Activated T-cell treated with anti-CD3 and anti-CD28 coated beads for 4 hours (primary cell): ENCODE data around the gene NCK2.

Source experiments
- DNase-seq: peaks from one replicate; pipeline ENCODE4 v3.0.0-alpha.2; 2020

The NCK2 gene

DNA sequence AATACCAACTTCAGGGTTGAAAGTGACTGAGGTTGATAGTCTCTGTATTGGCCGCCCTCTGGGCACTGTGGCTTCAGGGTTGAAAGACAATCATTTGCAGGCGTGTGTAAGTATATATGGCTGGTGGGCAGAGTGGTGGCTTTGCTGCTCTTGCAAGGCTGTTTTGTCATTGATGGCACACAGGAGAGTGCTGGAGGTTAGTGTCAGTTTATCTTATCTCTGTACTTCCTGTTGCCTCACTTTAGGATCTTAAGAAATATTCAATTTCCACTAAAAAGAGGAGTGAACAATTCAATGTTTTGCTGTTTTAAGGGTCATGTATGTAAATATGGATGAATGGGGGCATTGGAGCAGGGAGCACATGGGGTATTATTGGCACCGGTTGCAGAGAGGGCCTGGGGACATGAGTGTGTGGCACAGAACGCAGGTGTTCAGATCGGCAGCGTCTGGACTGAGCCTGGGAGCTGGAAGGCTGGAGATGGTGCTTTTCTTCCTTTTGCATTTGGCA is 51.5 kb downstream of the NCK2 start:
- no peak for DNase-seq

DNA sequence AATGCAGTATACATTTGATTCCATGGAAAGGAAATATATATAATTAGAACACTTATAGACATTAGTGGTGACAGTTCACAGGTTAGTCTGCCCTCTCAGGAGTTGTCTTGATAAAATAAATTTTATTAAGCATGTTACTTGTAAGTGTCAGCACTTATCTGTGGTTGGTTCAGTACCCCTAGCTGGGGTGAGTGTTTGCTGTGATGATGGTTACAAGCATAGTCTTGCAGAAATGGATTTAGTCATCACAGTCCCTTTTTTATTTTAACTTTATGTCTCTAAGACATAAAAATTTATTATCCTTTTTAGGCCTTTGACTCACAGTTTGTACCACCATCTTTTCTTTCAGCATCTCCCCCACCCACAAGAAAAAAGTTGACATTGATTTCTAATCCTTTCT is 52.1 kb downstream of the NCK2 start:
- DNase-seq: no peak

DNA sequence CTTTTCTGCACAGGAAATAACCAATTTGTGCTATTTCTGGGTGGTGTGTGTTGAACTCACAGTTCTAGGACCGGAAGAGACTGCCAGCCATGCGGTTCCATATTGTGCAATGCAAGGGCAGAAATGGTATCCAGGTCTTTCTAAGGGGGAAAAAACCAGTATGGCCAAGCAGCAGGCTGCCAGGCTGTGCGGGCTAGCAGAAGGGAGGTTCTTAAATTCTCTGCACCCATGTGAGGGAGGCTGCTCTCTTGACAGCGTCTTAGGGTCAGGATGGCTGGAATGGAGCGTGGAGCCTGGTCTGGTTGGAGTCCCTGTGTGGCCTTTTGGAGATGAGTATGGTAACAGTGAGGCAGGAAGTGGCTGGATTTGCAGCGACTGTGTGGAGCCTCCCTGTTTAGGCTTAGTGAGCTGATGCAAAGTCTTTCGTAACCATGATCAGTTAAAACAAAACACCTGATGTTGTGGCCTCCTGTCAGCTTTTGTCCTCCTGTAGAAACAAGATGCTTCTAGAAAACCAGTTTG is 52.6 kb downstream of the NCK2 start:
- DNase-seq: no peak

DNA sequence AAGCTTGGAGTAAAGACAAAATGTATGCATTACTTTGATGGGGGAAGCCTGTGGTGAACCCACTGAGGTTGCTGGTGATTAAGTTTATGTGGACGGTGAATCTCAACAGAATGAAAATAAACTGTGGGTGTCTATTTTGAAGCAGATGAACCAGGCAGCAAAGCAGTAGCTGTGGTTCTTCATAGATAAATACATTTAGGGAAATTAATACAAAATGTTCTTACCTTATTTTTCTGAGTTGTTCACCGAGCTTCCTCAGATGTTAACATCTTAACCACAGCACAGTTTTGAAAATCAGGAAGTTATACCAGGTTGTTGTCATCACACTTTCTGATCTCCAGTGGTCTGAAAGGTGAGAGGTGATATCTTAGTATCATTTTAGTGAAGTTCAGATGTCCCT is 53.9 kb downstream of the NCK2 start:
- DNase-seq: no peak

DNA sequence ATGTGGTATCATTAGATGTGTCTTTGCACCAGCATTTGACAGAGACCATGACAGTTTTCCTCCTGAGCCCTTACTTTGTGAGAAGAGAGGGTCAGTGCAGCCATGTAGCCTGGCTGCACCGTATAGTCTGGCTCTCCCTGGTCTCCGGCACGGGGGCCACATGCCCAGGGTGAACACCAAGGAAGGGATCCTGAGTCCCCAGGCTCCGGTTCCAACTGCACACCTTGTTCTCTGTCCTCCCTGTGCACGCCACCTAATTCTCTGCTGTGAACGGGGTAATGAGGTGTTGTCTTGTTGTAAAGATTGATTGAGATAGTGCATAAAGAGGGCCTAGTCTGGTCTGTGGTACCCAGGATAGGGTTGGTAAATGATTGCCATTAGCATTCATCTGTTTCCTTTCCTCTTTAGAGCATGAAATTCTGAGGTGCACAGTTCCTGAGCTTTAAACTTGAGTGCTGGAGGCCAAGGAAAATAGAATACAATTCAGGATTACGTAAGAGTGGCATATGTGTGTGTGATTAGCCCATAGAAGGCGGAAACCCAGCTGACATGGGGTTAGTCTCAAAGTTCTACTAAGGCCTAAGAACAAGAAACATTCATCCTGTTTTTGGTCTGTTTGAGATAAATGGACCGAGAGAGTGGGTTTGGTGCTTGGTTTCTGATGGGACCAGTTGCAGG is 55.5 kb downstream of the NCK2 start:
- no peak for DNase-seq

DNA sequence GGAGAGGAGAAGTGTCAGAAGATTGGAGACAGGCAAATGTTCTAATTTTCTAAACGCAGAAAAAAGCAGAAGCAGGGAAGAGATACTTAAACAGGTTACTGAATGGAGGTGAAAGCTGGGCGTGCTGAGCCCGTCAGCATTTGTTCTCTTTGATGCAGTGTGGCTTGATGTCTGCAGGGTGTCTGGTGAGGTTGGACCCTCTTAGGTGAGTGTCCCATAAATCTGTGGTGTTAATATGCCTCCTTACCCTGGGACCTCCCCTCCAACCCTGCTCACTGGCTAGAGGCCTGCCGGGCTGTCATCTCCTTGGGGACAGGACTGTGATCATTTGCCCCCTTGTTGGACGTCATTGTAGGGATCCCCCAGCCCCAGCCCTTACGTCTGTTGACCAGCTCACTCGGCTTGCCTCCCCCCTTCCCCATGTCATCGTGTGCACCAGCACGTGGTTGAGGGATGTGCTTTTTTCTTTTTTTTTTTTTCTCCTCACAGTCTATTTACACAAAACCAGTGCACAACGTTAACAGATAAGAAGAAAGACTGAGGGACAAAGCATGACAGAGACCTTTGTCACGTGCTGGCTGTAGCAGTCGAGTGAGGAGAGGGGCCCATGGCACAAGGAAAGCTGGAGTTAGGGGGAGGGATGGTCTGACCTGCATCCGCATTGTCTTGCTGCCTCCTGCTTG is 56.4 kb downstream of the NCK2 start:
- DNase-seq: no peak

DNA sequence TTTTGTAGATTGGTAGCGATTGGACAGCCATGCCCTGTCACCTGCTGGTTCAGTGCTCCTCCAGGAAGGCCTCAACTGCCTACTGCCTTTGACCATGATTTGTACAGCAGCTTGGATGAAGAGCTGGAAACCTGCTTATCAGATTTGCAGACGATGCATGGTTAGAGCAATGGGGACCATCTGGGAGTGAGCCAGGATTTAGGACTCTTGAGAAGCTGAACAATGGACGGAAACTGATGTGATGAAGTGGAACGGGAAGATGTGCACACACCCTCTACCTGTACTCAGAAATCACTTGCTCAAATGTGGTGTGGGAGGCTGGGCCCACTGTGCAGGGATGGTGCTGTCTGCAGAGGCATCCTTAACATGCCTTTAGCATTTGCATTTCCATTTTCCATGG is 57.2 kb downstream of the NCK2 start:
- no peak for DNase-seq

DNA sequence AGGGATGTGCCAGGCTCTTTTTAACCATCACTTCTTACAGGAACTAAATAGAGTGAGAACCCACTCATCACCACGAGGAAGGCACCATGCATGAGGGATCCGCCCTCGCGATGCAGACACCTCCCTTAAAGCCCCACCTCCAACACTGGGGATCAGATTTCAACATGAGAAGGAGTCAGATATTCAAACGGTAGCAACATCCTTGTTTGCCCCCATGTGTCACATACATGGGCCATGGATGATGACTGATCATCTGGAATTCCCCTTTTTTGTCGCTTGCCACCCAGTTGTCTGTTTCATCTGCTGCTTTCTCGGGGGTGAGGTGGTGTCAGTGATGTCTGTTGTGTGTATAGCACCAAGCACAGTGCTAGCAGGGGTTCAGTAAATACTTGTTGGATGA is 57.9 kb downstream of the NCK2 start:
- DNase-seq: peak; percentile 61

DNA sequence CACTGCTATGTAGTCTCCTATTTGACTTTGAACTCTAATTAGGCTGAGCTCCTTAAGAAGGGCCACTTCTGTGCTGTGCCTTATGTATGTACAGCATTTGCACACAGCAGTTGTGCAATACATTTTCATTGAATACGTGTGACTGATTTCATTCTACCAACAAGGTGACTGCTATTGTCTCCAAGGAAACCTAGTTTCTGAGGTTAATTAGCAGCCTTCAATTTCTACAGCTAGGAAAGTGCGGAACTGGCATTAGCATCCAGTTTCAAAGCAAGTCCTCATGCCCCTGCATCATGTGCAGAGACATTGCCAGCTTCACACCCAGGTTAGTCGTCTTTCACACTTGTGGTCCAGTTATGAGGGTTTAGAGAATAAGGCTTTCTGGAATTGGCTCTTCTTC is 58.6 kb downstream of the NCK2 start:
- DNase-seq: no peak

DNA sequence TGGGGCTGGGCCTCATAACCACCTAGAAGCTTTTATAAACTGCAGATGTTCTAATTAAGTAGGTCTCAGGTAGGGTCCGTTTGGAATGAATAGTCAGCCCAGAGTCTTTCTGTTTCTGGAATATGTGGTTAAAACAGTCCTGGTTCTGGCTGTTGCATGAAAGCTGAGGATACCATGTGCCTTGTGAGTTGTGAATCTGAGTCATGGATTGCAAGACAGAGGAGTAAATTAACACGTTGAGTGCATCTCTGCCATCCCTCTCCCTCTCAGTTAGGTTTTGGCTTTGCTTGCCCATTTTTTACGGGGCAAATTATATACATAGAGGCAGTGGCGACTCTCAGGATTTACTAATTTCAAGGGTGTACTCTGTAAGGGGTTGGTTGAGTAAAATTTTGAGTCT is 59.1 kb downstream of the NCK2 start:
- DNase-seq: no peak

DNA sequence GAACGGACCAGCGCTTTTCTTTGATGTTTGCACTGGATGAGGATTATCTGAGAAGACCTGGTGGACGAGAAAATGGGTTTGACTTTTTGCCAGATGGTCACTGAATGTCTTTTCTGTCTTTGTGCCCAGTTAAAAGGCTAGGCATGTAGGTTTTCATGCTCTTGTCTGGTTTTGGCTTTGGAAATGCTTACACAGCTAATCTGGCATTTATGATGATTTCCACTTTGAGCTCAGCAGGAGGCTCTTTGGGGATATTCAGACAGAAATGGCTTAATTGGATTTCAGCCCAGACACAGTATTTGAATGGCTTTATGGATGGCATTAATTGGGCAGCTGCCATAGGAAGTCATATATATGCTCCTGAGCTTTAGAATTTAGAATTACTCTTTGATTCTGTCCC is 59.6 kb downstream of the NCK2 start:
- no peak for DNase-seq

DNA sequence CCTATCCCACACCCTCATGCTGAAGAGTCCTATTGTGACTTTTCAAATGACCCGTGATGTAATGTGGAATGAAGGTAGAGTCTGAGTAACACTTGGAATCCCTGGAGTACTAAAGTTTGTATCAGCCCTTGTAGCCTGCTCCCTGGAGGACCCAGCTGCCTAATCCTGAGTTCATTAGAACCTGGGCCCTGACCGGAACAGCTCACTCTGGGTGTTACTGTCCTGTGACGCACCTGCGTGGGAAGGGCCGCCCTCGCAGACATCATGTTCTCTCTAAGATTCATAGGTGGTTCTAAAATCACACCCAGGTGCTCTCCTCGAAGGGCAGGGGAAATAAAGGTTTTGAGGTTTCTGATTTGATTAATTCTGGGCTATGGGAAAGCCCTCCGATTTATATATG is 62.3 kb downstream of the NCK2 start:
- DNase-seq: peak; percentile 42

DNA sequence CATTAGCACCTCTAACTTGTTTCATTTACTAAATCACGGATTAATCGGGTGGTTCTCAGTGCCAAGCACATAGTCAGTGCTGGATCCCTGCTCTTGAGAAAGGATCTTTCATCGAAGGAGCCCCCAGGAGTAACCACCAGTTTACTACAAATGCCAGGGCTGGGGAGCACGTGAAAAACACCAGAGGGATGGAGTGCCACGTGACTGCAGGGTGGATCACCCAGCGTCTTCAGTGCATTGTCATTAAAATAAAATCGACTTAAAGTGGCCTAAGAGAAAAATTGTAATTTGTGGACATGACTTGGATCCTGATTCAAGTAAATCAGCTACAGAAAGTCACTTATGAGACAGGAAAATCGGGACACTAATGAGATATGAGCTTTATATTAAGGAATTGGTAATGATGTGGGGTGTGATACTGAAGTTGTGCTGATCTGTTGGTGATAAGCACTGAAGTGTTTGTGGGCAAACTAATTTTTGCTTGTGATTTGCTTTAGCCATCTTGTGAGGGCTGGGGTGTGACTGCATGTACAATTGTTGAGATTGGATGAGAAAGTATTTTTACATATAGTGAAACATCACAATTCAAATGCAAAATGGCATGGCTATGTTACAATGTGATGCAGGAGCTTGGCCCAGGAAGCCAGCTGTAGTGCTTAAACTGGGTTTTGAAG is 63.8 kb downstream of the NCK2 start:
- DNase-seq: no peak

DNA sequence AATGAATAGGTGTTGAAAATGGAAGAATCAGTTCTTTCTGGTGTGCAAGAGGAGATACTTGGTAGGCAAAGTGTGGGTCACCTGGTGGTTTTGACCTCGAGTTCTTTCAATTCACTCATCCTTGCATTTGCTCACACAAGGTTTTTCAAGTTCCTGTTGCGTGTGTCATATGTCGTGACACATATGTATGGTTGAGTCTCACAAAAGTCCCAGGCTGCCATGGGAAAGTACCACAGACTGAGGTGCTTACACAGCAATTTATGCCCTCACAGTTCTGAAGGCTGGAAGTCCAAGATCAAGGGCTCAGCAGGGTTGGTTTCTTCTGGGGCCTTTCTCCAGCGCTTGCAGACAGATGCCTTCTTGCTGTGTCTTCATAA is 64.4 kb downstream of the NCK2 start:
- no peak for DNase-seq

DNA sequence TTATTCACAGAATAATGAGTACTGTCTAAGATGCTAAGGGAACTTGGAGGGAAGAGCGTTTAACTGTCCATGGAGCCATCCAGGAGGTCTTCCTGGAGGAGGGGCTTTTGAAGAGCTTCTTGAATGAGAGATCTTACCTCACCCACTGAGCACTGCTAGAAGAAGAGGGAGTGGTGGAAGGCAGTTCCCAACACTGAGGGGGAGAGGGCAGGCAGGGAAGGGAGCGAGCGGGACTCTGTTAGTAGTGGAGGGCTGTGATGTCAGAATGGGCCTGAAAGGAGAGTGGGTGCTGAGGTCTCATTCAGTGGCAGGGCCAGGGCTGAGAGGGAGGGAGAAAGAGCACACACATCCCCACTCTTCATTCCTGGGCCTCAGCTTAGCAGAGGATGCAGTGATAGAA is 65.0 kb downstream of the NCK2 start:
- no peak for DNase-seq

DNA sequence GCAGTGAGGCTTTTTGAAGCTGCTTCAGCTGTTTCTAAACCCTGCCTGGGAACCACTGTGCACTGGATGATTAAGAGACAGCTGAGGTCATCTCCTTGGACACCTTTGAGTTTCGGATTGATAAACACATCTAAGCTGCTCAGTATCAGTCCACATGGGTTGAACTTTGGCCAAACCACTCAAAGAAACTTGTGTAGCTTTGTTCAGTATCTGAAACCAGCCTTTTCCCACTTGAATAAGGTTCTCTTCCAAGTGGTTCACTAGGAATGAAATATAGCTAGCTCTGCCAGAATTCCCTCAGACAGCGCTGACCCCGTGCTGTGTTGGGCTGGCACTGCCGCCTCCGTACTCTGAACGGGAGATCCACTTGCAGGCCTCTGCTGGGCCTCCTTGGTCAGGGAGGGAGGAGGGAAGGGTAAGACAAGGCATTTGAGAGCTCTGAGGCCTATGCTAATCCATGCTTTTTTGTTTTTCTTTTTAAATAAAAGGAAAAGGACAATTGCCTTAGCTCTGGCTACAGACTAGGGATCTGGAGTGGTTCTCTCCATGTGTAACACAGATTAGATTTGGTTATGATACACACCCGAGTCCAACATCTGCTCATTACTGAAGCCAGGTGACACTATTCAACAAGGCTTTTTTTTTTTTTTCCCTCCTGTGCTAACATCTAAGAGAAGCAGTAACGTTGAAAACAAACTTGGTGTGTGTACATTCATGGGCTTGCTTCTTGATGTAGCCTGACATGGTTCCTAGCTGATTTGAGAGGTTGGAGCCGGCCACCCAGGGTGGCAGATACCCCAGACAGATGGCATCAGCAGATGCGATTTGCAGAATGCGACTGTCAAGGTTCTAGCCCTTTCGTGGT is 67.7 kb downstream of the NCK2 start:
- no peak for DNase-seq

DNA sequence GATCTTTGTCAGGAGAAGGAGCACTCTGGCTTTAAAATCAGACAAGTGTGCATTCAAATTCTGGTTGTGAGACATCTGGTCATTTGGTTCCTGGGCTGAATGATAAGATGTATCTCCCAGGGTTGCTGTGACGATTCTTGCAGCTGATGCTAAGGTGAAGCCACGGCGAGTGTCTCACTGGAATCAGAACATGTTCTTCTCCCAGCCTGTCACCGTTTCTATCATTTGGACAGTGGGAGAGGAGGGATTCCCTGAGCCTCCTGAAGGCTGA is 68.3 kb downstream of the NCK2 start:
- no peak for DNase-seq

DNA sequence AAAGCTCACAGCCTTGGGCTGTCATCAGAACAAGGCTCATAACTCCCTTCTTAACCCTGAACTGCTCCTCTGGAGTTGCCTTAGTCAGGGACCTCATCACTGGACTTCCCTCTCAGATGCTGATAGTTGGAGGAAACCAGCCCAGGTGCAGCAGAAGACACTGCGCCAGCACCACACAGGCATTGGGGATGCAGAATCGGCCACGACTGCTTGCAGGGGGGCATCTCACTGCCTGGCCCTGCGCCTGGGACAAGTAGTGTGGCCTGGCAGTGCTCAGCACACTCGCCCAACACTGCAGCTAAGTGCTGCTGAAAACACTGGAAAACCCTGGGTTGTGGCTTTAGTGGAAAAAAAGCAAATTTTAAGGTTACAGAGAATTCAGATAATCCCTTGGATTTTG is 68.7 kb downstream of the NCK2 start:
- DNase-seq: no peak

DNA sequence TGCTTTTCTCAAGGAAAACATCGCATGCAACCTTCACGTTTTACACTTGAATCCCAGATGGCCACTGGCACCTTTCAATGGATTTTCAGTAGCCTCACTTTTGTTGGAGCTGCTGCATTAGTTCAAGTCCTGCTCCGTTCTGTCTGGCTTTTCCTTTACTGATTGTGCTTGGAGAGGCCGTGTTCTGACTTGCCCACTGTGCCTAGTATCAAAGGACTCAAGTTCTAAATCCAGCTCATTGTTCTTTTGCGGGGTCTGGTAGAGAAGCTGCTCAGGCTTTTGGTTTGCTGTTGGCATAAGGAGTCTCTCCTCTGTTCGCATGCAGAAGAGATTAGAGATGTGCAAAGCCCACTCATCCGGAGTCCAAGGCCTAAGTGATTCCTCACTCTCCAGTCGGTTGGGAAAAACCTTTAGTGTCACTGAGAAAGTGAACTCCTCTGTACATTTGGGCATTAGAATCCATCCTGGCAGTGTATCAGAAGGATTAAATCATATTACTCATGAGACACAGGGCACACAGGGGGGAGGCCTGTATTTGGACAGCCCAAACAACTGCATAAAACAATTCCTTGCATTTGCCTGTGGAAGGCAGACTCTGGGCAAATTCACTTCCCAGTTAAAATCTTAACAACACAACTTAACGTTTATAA is 69.7 kb downstream of the NCK2 start:
- DNase-seq: no peak

DNA sequence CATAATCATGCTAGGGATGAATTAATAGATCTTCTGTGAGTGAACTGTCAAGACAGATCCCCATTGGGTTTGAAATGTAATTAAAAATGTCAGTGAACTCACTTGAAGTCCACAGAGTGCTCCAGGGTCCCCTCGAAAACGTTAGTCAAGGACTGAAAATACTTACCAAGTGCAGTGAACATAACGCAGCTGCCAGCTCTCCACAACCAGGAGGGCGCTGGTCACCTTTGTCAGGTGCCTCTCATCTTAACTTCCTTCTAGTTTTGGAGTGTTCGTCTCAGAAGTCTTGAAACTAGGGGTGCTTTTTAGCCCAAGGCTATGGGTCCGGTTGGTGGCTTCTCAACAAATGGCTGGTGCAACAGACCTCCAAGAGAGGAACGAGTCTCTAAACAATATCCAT is 70.7 kb downstream of the NCK2 start:
- DNase-seq: no peak

DNA sequence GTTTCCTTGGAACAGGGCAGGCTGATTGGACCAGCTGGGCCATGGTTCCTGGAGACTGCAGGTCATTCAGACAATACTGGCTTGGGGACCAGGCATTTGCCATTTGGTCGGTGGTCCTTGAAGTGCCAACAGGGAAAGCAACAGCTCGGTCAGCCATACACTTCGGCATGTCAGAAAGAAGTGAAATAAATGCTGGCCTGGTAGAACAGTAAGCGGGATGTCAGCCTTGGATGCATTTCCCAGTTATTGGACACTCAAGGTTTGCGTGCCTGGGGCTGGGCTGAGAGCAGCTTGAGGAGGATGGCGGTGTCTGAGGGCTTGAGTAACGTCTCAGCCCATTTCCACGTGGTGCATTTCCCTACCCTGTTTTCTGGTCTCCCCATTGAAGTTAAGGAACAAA is 75.4 kb downstream of the NCK2 start:
- no peak for DNase-seq

DNA sequence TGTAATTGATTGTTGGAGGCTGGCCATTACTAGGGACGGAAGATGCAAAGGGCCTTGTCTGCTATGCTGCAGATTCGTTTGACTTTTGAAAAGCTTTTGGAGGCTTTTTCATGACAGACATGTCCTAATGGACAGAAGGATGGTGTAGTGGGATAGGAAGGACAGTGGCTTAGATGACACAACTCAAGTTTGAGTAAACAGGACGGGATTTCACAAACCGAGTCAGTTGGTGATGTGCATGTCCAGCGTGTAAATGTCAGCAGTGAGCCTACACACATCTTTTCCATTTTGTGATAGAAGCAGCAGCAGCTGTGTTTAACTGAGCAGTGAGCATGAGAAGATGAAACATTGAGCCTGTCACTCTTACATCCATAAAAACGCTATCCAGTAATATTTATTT is 76.0 kb downstream of the NCK2 start:
- DNase-seq: no peak
